Measurements from ENCODE around the gene QDPR.
A peak's percentile ranks its signal among the peaks of the same experiment; 100 is the strongest.
"Not testable (repeated sequence)": the region's sequence is repeated elsewhere in the genome, so short reads cannot be mapped to it uniquely, and the experiment has no call there.

The QDPR gene

GRCh38 chr4:17511950-17512795, at the start of gene QDPR:
QDPR (minus strand) TSS chr4:17512090; CDS start chr4:17512054, 36 bp downstream.
- peak; percentile 78 for DNase-seq

GRCh38 chr4:17561195-17561909, 49.5 kb upstream of the QDPR start:
- no peak for DNase-seq

- no peak for DNase-seq
Measured at GRCh38 chr4:17560065-17560673, 48.3 kb upstream of the QDPR start.

GRCh38 chr4:17559709-17560048, 47.8 kb upstream of the QDPR start:
- DNase-seq, result no peak

- DNase-seq, result no peak
Measured at GRCh38 chr4:17558941-17559708, 47.2 kb upstream of the QDPR start.

- DNase-seq, result no peak
Measured at GRCh38 chr4:17557880-17558279, 46.0 kb upstream of the QDPR start.

- no peak for DNase-seq
Measured at GRCh38 chr4:17556498-17556897, 44.6 kb upstream of the QDPR start.

GRCh38 chr4:17554568-17554967, 42.7 kb upstream of the QDPR start:
- DNase-seq, result no peak

GRCh38 chr4:17552427-17552826, 40.5 kb upstream of the QDPR start:
- DNase-seq, result no peak

- no peak for DNase-seq
Measured at GRCh38 chr4:17550549-17550948, 38.7 kb upstream of the QDPR start.

GRCh38 chr4:17546678-17547077, 34.8 kb upstream of the QDPR start:
- DNase-seq, result no peak

- no peak for DNase-seq
Measured at GRCh38 chr4:17546222-17546621, 34.3 kb upstream of the QDPR start.

- DNase-seq, result no peak
Measured at GRCh38 chr4:17545374-17546140, 33.7 kb upstream of the QDPR start.

GRCh38 chr4:17544831-17545234, 32.9 kb upstream of the QDPR start:
- no peak for DNase-seq

GRCh38 chr4:17544205-17544604, 32.3 kb upstream of the QDPR start:
- DNase-seq, result no peak

- not testable (repeated sequence) for DNase-seq
Measured at GRCh38 chr4:17537060-17537459, 25.2 kb upstream of the QDPR start.

GRCh38 chr4:17535906-17536305, 24.0 kb upstream of the QDPR start:
- DNase-seq, result no peak

GRCh38 chr4:17535242-17535641, 23.4 kb upstream of the QDPR start:
- DNase-seq, result no peak

- no peak for DNase-seq
Measured at GRCh38 chr4:17534705-17535104, 22.8 kb upstream of the QDPR start.

- no peak for DNase-seq
Measured at GRCh38 chr4:17531538-17532285, 19.8 kb upstream of the QDPR start.

GRCh38 chr4:17528551-17529165, 16.8 kb upstream of the QDPR start:
- no peak for DNase-seq

Measured in activated naive CD4-positive, alpha-beta T cell treated with Interleukin-2 at 50 U/mL for 16 hours (primary cell).